Measurements from ENCODE around the gene ETFBKMT.

ETFBKMT gene, protein sequence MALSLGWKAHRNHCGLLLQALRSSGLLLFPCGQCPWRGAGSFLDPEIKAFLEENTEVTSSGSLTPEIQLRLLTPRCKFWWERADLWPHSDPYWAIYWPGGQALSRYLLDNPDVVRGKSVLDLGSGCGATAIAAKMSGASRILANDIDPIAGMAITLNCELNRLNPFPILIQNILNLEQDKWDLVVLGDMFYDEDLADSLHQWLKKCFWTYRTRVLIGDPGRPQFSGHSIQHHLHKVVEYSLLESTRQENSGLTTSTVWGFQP

DNA sequence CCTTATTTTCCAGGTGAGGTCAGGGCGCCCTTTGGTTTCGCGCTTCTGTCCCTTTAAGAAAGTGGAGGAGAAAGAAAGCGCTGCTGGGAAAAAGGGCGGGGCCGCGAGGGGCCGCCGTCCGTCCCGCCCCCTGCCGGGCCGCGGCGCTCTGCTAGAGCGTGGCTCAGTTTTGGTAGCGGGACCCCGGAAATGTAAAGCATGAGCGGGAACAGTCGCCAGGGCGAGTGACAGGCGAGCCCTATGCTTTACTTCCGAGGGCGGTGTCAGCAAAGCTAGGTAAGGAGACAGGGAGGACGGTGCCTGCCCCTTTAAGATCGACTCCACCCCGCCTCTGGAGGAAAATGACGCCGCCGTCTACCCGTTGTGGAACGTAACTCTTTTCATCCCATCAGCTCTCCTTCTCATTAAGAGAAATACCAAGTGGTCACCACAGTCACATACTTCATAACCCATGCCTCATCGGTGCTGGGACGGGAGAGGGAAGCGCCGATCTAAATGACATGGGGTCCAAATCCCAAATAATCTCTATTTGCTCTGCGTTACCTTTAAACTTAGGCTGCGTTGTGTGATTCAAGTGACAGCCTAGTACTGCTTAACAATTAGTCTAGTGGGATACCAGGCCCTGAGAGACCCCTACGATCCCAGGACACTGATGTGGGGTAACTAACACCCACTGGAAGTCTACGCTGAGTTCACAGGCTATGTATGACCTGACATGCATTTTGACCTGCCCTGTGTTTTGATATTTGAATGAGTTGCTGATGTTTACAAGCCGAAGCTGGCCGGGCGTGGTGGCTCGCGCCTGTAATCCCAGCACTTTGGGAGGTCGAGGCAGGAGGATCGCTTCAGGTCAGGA is at the start of gene ETFBKMT:
Gene ETFBKMT, plus strand, starts transcription at position 602 of the 856 bp plus-strand sequence. CDS start 2,266 bp downstream, outside the sequence.
- Histone ChIP-seq H3K4me1 (ENCODE audit: control insufficient read depth, insufficient read depth, low read length, unreplicated experiment) (peaks cover 4% of the 10 kb centered on the region), H2AFZ (ENCODE audit: low read length, unreplicated experiment) (peak within 1 kb of the TSS; percentile 99), H3K36me3 (ENCODE audit: insufficient read depth, low read length) (no peaks in the 10 kb centered on the region), H3K79me2 (ENCODE audit: control insufficient read depth, insufficient read depth, low read length, unreplicated experiment) (no peaks in the 10 kb centered on the region), H3K4me3 (ENCODE audit: low read depth, low read length) (peak within 1 kb of the TSS; percentile 96), H3K27me3 (ENCODE audit: insufficient read depth, low read length) (no peaks in the 10 kb centered on the region), H3K27ac (ENCODE audit: low read depth, low read length) (peak within 1 kb of the TSS; percentile 69)

DNA sequence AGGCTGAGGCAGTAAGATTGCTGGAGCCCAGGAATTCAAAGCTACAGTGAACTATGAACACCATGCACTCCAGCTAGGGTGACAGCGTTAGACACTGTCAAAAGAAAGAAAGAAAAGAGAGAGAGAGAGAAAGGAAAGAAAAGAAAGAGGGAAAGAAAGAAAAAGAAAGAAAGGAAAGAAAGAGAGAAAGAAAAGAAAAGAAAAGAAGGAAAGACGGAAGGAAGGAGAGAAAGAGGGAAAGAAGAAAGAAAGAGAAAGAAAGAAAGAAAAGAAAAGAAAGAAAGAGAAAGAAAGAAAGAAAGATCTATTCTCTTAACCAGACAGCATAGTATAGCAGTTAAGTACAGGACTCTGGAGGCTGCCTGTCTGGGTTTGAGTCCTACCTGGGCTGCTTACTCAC is 46.7 kb upstream of the ETFBKMT start:
- no peaks in the 10 kb centered on the region for H3K4me1 ChIP-seq (ENCODE audit: control insufficient read depth, insufficient read depth, low read length, unreplicated experiment)
- H3K27ac ChIP-seq (ENCODE audit: low read depth, low read length), result no peak overlapping the region
- H3K36me3 ChIP-seq (ENCODE audit: insufficient read depth, low read length), result no peaks in the 10 kb centered on the region
- H2AFZ ChIP-seq (ENCODE audit: low read length, unreplicated experiment), result no peak overlapping the region
- H3K27me3 ChIP-seq (ENCODE audit: insufficient read depth, low read length), result no peaks in the 10 kb centered on the region; the same call in 1 of the 2 replicates
- H3K79me2 ChIP-seq (ENCODE audit: control insufficient read depth, insufficient read depth, low read length, unreplicated experiment), result no peaks in the 10 kb centered on the region
- H3K4me3 ChIP-seq (ENCODE audit: low read depth, low read length), result no peak overlapping the region

DNA sequence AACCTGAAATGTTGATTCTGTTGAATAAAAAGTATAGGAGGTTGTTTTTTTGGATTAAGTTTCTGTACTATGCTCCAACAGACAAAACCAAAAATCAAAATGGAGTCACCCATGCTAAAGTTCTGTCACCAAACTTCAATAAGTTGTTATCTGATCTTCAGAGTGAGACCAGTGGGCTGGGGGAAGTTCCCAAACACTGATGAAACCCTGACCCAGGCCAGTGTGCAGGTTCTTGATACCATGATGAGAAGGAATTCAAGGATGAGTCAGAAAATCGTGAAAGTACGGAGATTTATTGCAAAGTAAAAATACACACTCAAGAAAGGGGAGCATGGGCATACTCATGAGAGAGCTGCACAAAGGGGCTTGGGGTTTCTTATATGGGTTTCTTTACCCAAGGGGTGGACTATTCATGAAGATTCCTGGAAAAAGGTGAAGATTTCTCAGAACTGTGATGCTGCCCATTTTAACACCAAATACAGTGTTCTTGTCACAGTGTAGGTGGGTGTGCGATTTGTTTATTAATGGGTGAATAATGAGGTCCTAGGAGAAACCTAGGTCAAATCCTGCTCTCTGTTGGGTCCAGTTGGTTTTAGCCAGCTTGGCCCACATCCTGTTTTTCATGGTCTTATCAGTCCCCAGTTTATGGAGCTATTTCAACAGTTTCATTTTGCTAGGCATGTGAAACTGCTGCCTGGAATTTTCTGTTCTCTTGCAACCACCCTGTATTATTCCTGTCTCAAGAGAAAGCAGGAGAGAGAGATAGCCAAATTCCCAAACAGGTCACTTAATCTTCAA is 41.1 kb upstream of the ETFBKMT start:
- H3K79me2 ChIP-seq (ENCODE audit: control insufficient read depth, insufficient read depth, low read length, unreplicated experiment), result no peaks in the 10 kb centered on the region
- no peaks in the 10 kb centered on the region for H3K36me3 ChIP-seq (ENCODE audit: insufficient read depth, low read length)
- no peak overlapping the region for H3K27ac ChIP-seq (ENCODE audit: low read depth, low read length)
- no peaks in the 10 kb centered on the region for H3K27me3 ChIP-seq (ENCODE audit: insufficient read depth, low read length)
- no peak overlapping the region for H3K4me3 ChIP-seq (ENCODE audit: low read depth, low read length)
- H3K4me1 ChIP-seq (ENCODE audit: control insufficient read depth, insufficient read depth, low read length, unreplicated experiment), result peaks cover 8% of the 10 kb centered on the region
- H2AFZ ChIP-seq (ENCODE audit: low read length, unreplicated experiment), result peak overlapping the region; percentile 38

DNA sequence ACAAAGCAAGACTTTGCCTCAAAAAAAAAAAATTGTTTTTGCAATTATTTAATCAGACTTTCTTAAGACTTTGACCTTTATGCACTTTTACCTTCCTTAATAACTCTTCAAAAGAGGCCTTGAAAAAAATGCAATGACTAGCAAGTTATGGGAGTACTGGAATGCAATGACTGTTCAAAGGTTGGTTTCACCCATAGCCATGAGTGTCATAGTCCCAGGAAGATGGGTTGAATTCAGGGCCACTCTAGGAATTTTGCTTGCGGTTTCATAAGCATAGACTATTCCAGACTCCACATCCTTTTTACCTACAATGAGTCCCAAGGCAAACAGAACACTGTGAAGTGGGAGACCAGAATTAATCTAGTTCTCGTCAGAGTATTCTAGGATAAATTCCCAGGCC is 39.2 kb upstream of the ETFBKMT start:
- H3K79me2 ChIP-seq (ENCODE audit: control insufficient read depth, insufficient read depth, low read length, unreplicated experiment), result no peaks in the 10 kb centered on the region
- H3K27ac ChIP-seq (ENCODE audit: low read depth, low read length), result no peak overlapping the region
- H2AFZ ChIP-seq (ENCODE audit: low read length, unreplicated experiment), result no peak overlapping the region
- no peak overlapping the region for H3K4me3 ChIP-seq (ENCODE audit: low read depth, low read length)
- H3K36me3 ChIP-seq (ENCODE audit: insufficient read depth, low read length), result no peaks in the 10 kb centered on the region
- H3K27me3 ChIP-seq (ENCODE audit: insufficient read depth, low read length), result no peaks in the 10 kb centered on the region
- peaks cover 8% of the 10 kb centered on the region for H3K4me1 ChIP-seq (ENCODE audit: control insufficient read depth, insufficient read depth, low read length, unreplicated experiment)

DNA sequence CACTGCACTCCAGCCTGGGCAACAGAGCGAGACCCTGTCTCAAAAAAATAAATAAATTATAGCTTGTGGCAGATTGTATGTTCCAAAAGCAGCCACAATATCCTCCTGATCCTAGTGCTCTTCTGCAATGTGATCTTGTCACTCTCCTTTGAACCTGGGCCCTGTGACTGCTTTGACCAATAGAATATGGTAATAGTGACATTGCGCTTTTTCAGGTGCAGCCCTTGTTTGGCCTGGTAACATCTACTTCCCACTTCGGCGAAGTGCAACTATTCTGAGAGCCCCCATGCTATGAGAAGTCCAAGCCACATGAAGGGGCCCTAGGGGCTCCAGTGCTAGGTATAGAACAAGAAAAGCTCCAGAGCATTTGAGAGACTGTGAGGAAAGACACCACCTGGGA is 37.5 kb upstream of the ETFBKMT start:
- no peaks in the 10 kb centered on the region for H3K79me2 ChIP-seq (ENCODE audit: control insufficient read depth, insufficient read depth, low read length, unreplicated experiment)
- no peaks in the 10 kb centered on the region for H3K36me3 ChIP-seq (ENCODE audit: insufficient read depth, low read length)
- H3K4me1 ChIP-seq (ENCODE audit: control insufficient read depth, insufficient read depth, low read length, unreplicated experiment), result peaks cover 8% of the 10 kb centered on the region
- no peaks in the 10 kb centered on the region for H3K27me3 ChIP-seq (ENCODE audit: insufficient read depth, low read length)
- no peak overlapping the region for H3K27ac ChIP-seq (ENCODE audit: low read depth, low read length)
- H2AFZ ChIP-seq (ENCODE audit: low read length, unreplicated experiment), result no peak overlapping the region
- no peak overlapping the region for H3K4me3 ChIP-seq (ENCODE audit: low read depth, low read length)

DNA sequence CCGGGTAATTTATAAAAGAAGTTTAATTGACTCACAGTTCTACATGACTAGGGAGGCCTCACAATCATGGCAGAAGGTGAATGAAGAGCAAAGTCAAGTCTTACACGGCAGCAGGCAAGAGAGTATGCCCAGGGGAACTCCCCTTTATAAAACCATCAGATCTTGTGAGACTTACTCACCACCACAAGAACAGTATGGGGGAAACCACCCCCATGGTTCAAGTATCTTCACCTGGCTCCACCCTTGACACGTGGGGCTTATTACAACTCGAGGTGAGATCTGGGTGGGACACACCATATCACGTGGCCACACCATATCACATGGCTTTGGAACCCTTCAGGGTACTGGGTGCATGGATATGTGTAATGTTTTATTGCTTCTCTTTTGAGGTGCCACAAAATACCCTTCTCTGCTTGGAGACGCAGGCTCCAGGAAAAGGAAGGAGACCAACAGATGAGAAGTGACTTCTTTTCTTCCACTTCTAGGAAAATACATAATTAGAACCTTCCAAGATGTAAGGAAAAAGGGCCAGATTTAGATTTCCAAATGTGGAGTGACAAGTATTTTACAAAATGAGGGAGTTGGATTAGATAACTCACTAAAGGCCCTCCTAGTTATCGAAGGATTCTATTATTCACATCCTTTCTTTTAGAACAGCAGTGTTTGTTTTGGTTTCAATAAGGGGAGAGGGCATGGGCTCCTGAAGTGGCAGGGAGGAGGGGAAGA is 33.1 kb upstream of the ETFBKMT start:
- H3K36me3 ChIP-seq (ENCODE audit: insufficient read depth, low read length), result no peaks in the 10 kb centered on the region
- H3K4me1 ChIP-seq (ENCODE audit: control insufficient read depth, insufficient read depth, low read length, unreplicated experiment), result no peaks in the 10 kb centered on the region
- no peak overlapping the region for H2AFZ ChIP-seq (ENCODE audit: low read length, unreplicated experiment)
- H3K79me2 ChIP-seq (ENCODE audit: control insufficient read depth, insufficient read depth, low read length, unreplicated experiment), result no peaks in the 10 kb centered on the region
- H3K27me3 ChIP-seq (ENCODE audit: insufficient read depth, low read length), result no peaks in the 10 kb centered on the region
- H3K27ac ChIP-seq (ENCODE audit: low read depth, low read length), result no peak overlapping the region
- no peak overlapping the region for H3K4me3 ChIP-seq (ENCODE audit: low read depth, low read length)

DNA sequence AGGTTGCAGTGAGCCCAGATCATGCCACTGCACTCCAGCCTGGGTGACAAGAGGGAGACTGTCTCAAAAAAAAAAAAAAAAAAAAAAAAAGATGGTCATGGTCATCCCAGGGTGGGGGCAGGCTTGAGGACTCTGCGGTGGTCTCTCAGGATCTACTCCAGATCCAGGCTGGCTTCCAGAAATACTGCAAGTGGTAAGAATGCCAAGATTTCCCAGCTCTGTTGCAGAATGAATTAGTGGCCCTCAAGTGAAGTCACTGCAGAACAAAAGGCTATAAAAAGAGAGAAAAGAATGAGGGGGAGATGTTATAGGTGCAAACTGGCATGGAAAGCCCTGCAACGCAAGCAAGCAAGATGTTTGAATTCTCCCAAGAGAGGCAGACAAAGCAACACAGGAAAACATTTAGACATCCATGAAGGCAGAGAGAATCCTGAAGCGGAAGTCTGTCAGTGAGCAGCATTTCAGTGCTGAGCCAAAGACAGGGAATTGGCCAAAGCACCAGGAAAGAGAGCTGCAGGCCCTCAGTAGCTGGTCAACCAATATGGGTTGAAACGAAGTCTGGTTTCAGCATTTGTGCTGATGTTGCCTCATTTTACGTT is 31.9 kb upstream of the ETFBKMT start:
- no peaks in the 10 kb centered on the region for H3K36me3 ChIP-seq (ENCODE audit: insufficient read depth, low read length)
- no peak overlapping the region for H2AFZ ChIP-seq (ENCODE audit: low read length, unreplicated experiment)
- H3K79me2 ChIP-seq (ENCODE audit: control insufficient read depth, insufficient read depth, low read length, unreplicated experiment), result no peaks in the 10 kb centered on the region
- H3K4me1 ChIP-seq (ENCODE audit: control insufficient read depth, insufficient read depth, low read length, unreplicated experiment), result no peaks in the 10 kb centered on the region
- H3K27ac ChIP-seq (ENCODE audit: low read depth, low read length), result no peak overlapping the region
- H3K27me3 ChIP-seq (ENCODE audit: insufficient read depth, low read length), result no peaks in the 10 kb centered on the region
- H3K4me3 ChIP-seq (ENCODE audit: low read depth, low read length), result no peak overlapping the region

DNA sequence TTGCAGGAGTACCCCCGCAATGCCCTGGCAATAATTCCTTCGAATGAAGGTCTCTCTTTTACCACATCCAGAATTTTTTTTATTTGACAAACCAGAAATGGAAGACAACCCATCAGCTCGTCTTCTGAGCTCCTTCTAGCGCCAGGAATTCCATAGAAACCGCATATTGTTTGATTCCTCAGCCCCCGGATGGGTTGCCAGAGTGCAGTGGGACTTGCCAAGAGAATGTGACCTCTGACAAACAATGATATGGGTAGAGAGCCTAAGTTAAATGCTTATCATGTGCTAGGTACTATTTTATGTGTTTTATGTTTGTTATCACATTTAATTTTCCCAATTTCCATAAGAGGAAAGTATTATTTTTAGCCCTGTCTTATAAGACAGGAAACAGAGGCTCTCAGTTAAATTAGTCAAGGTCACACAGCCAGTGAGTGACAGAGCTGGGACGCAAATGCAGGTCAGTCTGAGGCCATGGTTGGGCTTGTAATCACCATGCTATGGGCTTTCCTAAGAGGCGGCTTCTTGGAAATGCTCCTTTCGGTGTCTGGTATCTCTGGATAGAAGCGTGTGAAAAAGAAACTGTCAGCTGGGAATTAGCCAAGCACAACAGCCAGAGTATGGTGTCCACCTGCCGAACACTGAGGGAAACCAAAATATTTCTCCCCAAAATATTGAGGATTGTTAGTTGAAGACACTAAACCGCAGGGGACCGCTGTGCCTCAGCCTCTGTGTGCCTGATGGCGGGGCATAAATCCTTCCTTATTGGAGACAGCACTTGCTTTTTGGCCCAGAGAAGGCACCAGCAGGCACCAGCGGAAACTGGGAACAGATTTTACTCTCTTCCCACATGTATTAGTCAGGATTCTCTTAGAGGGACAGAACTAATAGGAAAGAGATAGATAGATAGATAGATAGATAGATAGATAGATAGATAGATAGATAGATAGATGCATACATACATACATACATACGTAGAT is 29.4 kb upstream of the ETFBKMT start:
- no peak overlapping the region for H3K4me3 ChIP-seq (ENCODE audit: low read depth, low read length)
- no peak overlapping the region for H3K27ac ChIP-seq (ENCODE audit: low read depth, low read length)
- no peak overlapping the region for H2AFZ ChIP-seq (ENCODE audit: low read length, unreplicated experiment)
- H3K27me3 ChIP-seq (ENCODE audit: insufficient read depth, low read length), result no peaks in the 10 kb centered on the region
- no peaks in the 10 kb centered on the region for H3K79me2 ChIP-seq (ENCODE audit: control insufficient read depth, insufficient read depth, low read length, unreplicated experiment)
- no peaks in the 10 kb centered on the region for H3K4me1 ChIP-seq (ENCODE audit: control insufficient read depth, insufficient read depth, low read length, unreplicated experiment)
- no peaks in the 10 kb centered on the region for H3K36me3 ChIP-seq (ENCODE audit: insufficient read depth, low read length)

DNA sequence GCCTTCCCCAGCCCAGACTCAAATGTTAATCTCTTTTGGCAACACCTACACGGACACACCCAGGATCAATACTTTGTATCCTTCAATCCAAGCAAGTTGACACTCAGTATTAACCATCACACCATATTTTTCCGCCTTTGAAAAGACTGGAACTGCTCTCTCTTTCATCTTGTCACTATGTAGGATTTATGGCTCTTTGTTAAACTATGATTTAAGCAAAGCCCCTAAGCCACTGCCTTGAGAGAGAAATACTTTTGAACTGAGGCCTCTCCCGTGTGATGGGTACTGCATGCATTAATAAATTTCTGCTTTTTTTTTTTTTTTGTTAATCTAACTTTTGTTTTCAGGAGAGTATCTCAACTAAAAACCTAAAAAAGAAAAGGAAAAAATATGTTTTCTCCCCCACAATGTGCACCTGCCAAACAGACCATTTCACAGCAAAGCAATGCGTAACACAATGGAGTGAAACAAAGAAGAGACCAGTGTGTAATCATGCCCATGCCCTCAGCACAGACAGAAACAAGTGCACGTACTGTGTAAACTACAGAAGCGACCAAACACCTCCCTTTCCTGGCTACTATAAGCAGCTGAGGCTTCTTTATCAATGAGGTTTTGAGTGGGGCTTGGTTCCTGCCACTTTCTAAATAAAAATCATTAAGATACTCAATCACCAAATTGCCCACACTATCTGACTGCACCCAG is 28.3 kb upstream of the ETFBKMT start:
- H2AFZ ChIP-seq (ENCODE audit: low read length, unreplicated experiment), result no peak overlapping the region

More for the DNA sequence above, 28.3 kb upstream of the ETFBKMT start:
- Histone ChIP-seq H3K27ac (ENCODE audit: low read depth, low read length) (no peak overlapping the region), H3K79me2 (ENCODE audit: control insufficient read depth, insufficient read depth, low read length, unreplicated experiment) (no peaks in the 10 kb centered on the region), H3K27me3 (ENCODE audit: insufficient read depth, low read length) (no peaks in the 10 kb centered on the region), H3K4me3 (ENCODE audit: low read depth, low read length) (no peak overlapping the region), H3K36me3 (ENCODE audit: insufficient read depth, low read length) (no peaks in the 10 kb centered on the region), H3K4me1 (ENCODE audit: control insufficient read depth, insufficient read depth, low read length, unreplicated experiment) (no peaks in the 10 kb centered on the region)
